GM12878 (cell line): ENCODE results near the gene CCDC81. TPM values are rescaled to one million over a fixed set of nuclear protein-coding genes. Genes with fewer than 3 reads are reported as not detected.

Experiments
- ATAC-seq: fragments of 200-7000 bp; cut with Tn5 transposase; 3 replicates; pipeline ENCODE4 v1.9.1; 2020; ENCODE audit warnings: mild to moderate bottlenecking, moderate library complexity
- BruUV-seq: library from RNA; stranded (reverse); fragments of 400-500 nt; replicated peaks from 2 replicates; lab custom pipeline; 2021; lab: Mats Ljungman, UMichigan
- CTCF ChIA-PET: fragments of 300-600 bp; sonication (Branson Sonifier 250); formaldehyde crosslinking; extraction: SDS; loops from one replicate; lab custom pipeline; 2021; ENCODE audit warnings: inconsistent platforms; lab: Yijun Ruan, JAX
- POLR2A ChIA-PET: fragments of 350-600 bp; formaldehyde crosslinking; extraction: SDS; loops from one replicate; lab custom pipeline; 2021; ENCODE audit warnings: inconsistent platforms; lab: Charles Lee
- RAD21 ChIA-PET: fragments of 300-600 bp; sonication (Branson Sonifier 250); formaldehyde crosslinking; loops from one replicate; lab custom pipeline; 2023; ENCODE audit warnings: antibody characterized with exemption; ENCODE audit not compliant: unreplicated experiment; lab: Charles Lee
- SMC1A ChIA-PET: fragments of 300-600 bp; sonication (Branson Sonifier 250); formaldehyde crosslinking; loops from one replicate; lab custom pipeline; 2023; ENCODE audit not compliant: unreplicated experiment, uncharacterized antibody; lab: Charles Lee
- DNase-seq: peaks from one replicate; pipeline ENCODE4 v3.0.0-alpha.2; 2011; ENCODE audit warnings: low read depth, low spot score
- FAIRE-seq: peaks from 3 replicates; lab custom pipeline; 2011; peaks lifted over from hg19 to GRCh38; lab: Jason Lieb, UNC
- H2AFZ ChIP-seq: 2 replicates; pipeline ENCODE4 v1.6.0; 2011; ENCODE audit warnings: low read depth, low read length, control low read depth; ENCODE audit not compliant: control insufficient read depth
- H3K27ac ChIP-seq: 2 replicates; pipeline ENCODE4 v1.5.1; 2011; ENCODE audit warnings: control low read depth; ENCODE audit not compliant: control insufficient read depth, insufficient read depth
- H3K27me3 ChIP-seq, 2 experiments: replicated peaks in 1 of 2; 2 replicates each; pipeline versions ENCODE4 v1.6.0 to v1.6.1; 2011; ENCODE audit warnings: low read length in 1 of 2; ENCODE audit not compliant: control insufficient read depth in 2 of 2, insufficient read depth in 2 of 2
- H3K36me3 ChIP-seq, 2 experiments: 2 replicates each; pipeline ENCODE4 v1.5.1; 2011; ENCODE audit warnings: low read length in 1 of 2; ENCODE audit not compliant: control insufficient read depth in 2 of 2, insufficient read depth in 2 of 2
- H3K4me1 ChIP-seq: 2 replicates; pipeline ENCODE4 v1.6.1; 2011; ENCODE audit warnings: mild to moderate bottlenecking, low read length, moderate library complexity, mixed read lengths; ENCODE audit not compliant: control insufficient read depth, insufficient read depth
- H3K4me2 ChIP-seq: 2 replicates; pipeline ENCODE4 v1.6.0; 2011; ENCODE audit warnings: control low read depth; ENCODE audit not compliant: control insufficient read depth, insufficient read depth
- H3K4me3 ChIP-seq: fragments of 200-600 bp; sonication (generic); 2 replicates; pipeline ENCODE4 v1.5.1; 2016
- H3K79me2 ChIP-seq: 2 replicates; pipeline ENCODE4 v1.6.0; 2011; ENCODE audit warnings: low read length; ENCODE audit not compliant: control insufficient read depth, insufficient read depth
- H3K9ac ChIP-seq: 2 replicates; pipeline ENCODE4 v1.8.0; 2011; ENCODE audit warnings: low read length, control low read depth, mixed read lengths; ENCODE audit not compliant: control insufficient read depth, insufficient read depth
- H3K9me3 ChIP-seq: replicated peaks from 3 replicates; pipeline ENCODE4 v1.5.1; 2011; ENCODE audit warnings: mild to moderate bottlenecking, low read length; ENCODE audit not compliant: control insufficient read depth, insufficient read depth
- H4K20me1 ChIP-seq: 2 replicates; pipeline ENCODE4 v1.6.0; 2011; ENCODE audit not compliant: control insufficient read depth, insufficient read depth
- CBX5 ChIP-seq: sonication (generic); IDR thresholded peaks from 2 replicates; pipeline ENCODE4 v1.6.1; 2016; ENCODE audit warnings: low read depth, moderate library complexity, mild to moderate bottlenecking, inconsistent platforms
- CHD4 ChIP-seq: fragments of 200-600 bp; sonication (generic); IDR thresholded peaks from 2 replicates; pipeline ENCODE4 v1.6.1; 2016; ENCODE audit warnings: mild to moderate bottlenecking
- EZH2 ChIP-seq: IDR thresholded peaks from 2 replicates; pipeline ENCODE4 v1.6.1; 2012; ENCODE audit warnings: low read depth, mild to moderate bottlenecking, control low read depth, inconsistent platforms, low read length, borderline replicate concordance; ENCODE audit not compliant: control insufficient read depth
- IRF4 ChIP-seq: IDR thresholded peaks from 2 replicates; pipeline ENCODE4 v1.6.1; 2011; ENCODE audit warnings: low read depth, low read length
- MTA2 ChIP-seq: fragments of 450-650 bp; IDR thresholded peaks from 2 replicates; pipeline ENCODE4 v1.6.1; 2016; ENCODE audit warnings: low read depth, mild to moderate bottlenecking, moderate library complexity
- MYC ChIP-seq: IDR thresholded peaks from 2 replicates; pipeline ENCODE4 v1.6.1; 2011; ENCODE audit warnings: mild to moderate bottlenecking, low read length, moderate library complexity, inconsistent platforms; ENCODE audit not compliant: insufficient read depth, insufficient replicate concordance, insufficient read length, severe bottlenecking
- NFIC ChIP-seq: IDR thresholded peaks from 2 replicates; pipeline ENCODE4 v1.6.1; 2012; ENCODE audit warnings: low read depth, mild to moderate bottlenecking, inconsistent platforms, low read length, moderate library complexity
- NFYA ChIP-seq: IDR thresholded peaks from 2 replicates; pipeline ENCODE4 v1.6.1; 2011; ENCODE audit warnings: low read depth, mild to moderate bottlenecking, low read length, improper control_type of control experiment, borderline replicate concordance
- NR2C2 ChIP-seq: IDR thresholded peaks from 2 replicates; pipeline ENCODE4 v1.6.1; 2011; ENCODE audit warnings: borderline replicate concordance, low read depth; ENCODE audit not compliant: control insufficient read depth, insufficient read length
- RAD51 ChIP-seq: fragments of 450-650 bp; IDR thresholded peaks from 2 replicates; pipeline ENCODE4 v1.6.1; 2016; ENCODE audit warnings: moderate library complexity, mild to moderate bottlenecking, inconsistent platforms
- RCOR1 ChIP-seq: conservative IDR thresholded peaks from 2 replicates; pipeline ENCODE4 v1.6.1; 2012; ENCODE audit warnings: low read depth, low read length, improper control_type of control experiment
- REST ChIP-seq: IDR thresholded peaks from 2 replicates; pipeline ENCODE4 v1.6.1; 2012; ENCODE audit warnings: mild to moderate bottlenecking, low read depth, low read length
- SPI1 ChIP-seq: IDR thresholded peaks from 2 replicates; pipeline ENCODE4 v1.6.1; 2011; ENCODE audit warnings: low read depth, mild to moderate bottlenecking, low read length, moderate library complexity, borderline replicate concordance; ENCODE audit not compliant: insufficient read depth
- TARDBP ChIP-seq: IDR thresholded peaks from 2 replicates; pipeline ENCODE4 v1.6.1; 2016; ENCODE audit warnings: borderline replicate concordance
- TCF12 ChIP-seq: IDR thresholded peaks from 2 replicates; pipeline ENCODE4 v1.6.1; 2011; ENCODE audit warnings: low read depth, mild to moderate bottlenecking, low read length
- TCF3 ChIP-seq: IDR thresholded peaks from 2 replicates; pipeline ENCODE4 v1.6.1; 2012; ENCODE audit warnings: low read depth, mild to moderate bottlenecking, low read length, borderline replicate concordance; ENCODE audit not compliant: insufficient read depth
- WRNIP1 ChIP-seq: IDR thresholded peaks from 2 replicates; pipeline ENCODE4 v1.6.1; 2011; ENCODE audit warnings: low read depth, low read length, improper control_type of control experiment, borderline replicate concordance
- YBX1 ChIP-seq: fragments of 450-650 bp; IDR thresholded peaks from 2 replicates; pipeline ENCODE4 v1.6.1; 2016; ENCODE audit warnings: antibody characterized with exemption
- ZNF207 ChIP-seq: fragments of 450-650 bp; IDR thresholded peaks from 2 replicates; pipeline ENCODE4 v1.6.1; 2014; ENCODE audit warnings: antibody characterized with exemption, mild to moderate bottlenecking, borderline replicate concordance
- ZNF622 ChIP-seq: fragments of 450-650 bp; IDR thresholded peaks from 2 replicates; pipeline ENCODE4 v1.6.1; 2017; ENCODE audit warnings: mild to moderate bottlenecking, inconsistent platforms
- WGBS: methylation state at CpG from one replicate; pipeline ENCODE4 v1.1.6; 2016; ENCODE audit warnings: low lambda C conversion rate; ENCODE audit not compliant: insufficient replicate concordance, insufficient coverage; ENCODE audit errors: missing lambda C conversion rate; 5-methylcytosine and 5-hydroxymethylcytosine counted together
- in situ Hi-C: fragments of 300-500 bp; cut with MboI; formaldehyde crosslinking; loops from 9 replicates; pipeline ENCODE4 v1.14.3; 2018; ENCODE audit warnings: mixed read lengths
- intact Hi-C: fragments of 100-400 bp; cut with micrococcal nuclease; formaldehyde crosslinking; loops from one replicate; pipeline ENCODE4 v1.14.2; 2022; ENCODE audit not compliant: unreplicated experiment
- polyA plus RNA-seq, 11 experiments: library from polyadenylated mRNA; depleted of rRNA in 4 of 11; unstranded in 6 of 11; stranded (reverse) in 5 of 11; fragments of >200 nt; fragmentation: Nextera tagmentation in 4 of 11; fragmentation: Illumina TruSeq in 1 of 11; extraction: Ambion mirVana in 4 of 11; extraction: Trizol in 1 of 11; gene quantifications; 1 replicate in 1 of 11; 2 replicates in 10 of 11; pipeline versions ENCODE4 v1.2.1 to v1.2.3, GENCODE V29; 2011 to 2016; ENCODE audit warnings: inconsistent platforms in 2 of 11, missing spikeins in 2 of 11, low read depth in 1 of 11
- total RNA-seq, 4 experiments: library from RNA; depleted of rRNA in 3 of 4; stranded (reverse); fragments of >200 nt in 3 of 4; fragmentation: Illumina TruSeq in 1 of 4; extraction: Trizol in 1 of 4; gene quantifications; 2 replicates each; pipeline versions ENCODE4 v1.2.1 to v1.2.3, GENCODE V29; 2013 to 2021
- TF ChIP-seq, protein P1 (sequence below): IDR thresholded peaks from 2 replicates; pipeline ENCODE4 v1.6.1; 2012; ENCODE audit warnings: low read depth, low read length, improper control_type of control experiment
- TF ChIP-seq, protein P2 (sequence below): IDR thresholded peaks from 2 replicates; pipeline ENCODE4 v1.6.1; 2012; ENCODE audit warnings: low read depth, low read length, improper control_type of control experiment

CCDC81 gene
- total and polyA plus RNA-seq, 10 of the 15 experiments (the other 5 are each of a cell fraction or from before 2014, with no cell fraction given), result 0.06 to 0.53 (median 0.22) TPM

GRCh38 chr11:86388198-86388597 lies 13.5 kb downstream of the CCDC81 start (continued):
- no peak for TF ChIP-seq MTA2
- TF ChIP-seq EZH2, result no peak
- TF ChIP-seq MYC, result no peak
- no peak for TF ChIP-seq NFIC
- no peak for TF ChIP-seq YBX1
- no peak for TF ChIP-seq CHD4
- no peak for TF ChIP-seq IRF4
- no peak for TF ChIP-seq RAD51
- TF ChIP-seq NR2C2, result no peak
- no peak for TF ChIP-seq CBX5

DNA sequence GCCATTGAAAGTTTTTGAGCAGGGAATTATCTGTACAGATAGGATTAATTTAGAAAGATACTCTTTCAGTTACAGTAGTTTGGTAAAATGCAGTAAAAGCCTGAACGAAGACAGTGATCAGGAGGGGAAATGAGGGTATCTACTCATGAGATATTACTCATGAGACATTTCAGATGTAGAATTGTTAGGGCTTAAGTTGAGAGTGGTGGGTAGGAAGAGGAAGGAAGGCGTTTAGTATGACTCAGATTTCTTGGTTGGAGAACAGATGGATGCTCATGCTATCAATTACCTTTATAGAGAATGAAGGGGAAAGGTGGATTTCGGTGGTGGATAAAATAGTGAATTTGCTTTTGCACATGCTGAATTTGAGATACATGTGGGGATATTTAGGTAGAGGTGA lies 15.8 kb downstream of the CCDC81 start:
- H4K20me1 ChIP-seq, result no peaks in the 10 kb centered on the region
- DNase-seq (no peak), ATAC-seq (no peak), FAIRE-seq (no peak)
- intact Hi-C loops (no loop called here), in situ Hi-C loops (no loop called here)
- no peak overlapping the region for H3K4me2 ChIP-seq
- H3K9me3 ChIP-seq, result no peaks in the 10 kb centered on the region
- H3K27ac ChIP-seq, result no peak overlapping the region
- no peak overlapping the region for H3K9ac ChIP-seq
- H3K4me3 ChIP-seq, result no peak overlapping the region
- H3K36me3 ChIP-seq, result no peaks in the 10 kb centered on the region
- no peak overlapping the region for H2AFZ ChIP-seq
- WGBS, result 11% methylated on average over 3 of the region's 3 CpGs
- CTCF ChIA-PET, result no interaction called here
- H3K27me3 ChIP-seq, result no peaks in the 10 kb centered on the region
- H3K4me1 ChIP-seq, result no peaks in the 10 kb centered on the region
- no TSS peak for BruUV-seq
- POLR2A ChIA-PET, result no interaction called here
- no peaks in the 10 kb centered on the region for H3K79me2 ChIP-seq
- RAD21 ChIA-PET, result no interaction called here
- SMC1A ChIA-PET, result no interaction called here
- TF ChIP-seq TARDBP (no peak), REST (no peak), NFYA (no peak), ZNF622 (no peak), TCF12 (no peak), WRNIP1 (no peak), ZNF207 (no peak), TCF3 (no peak), SPI1 (no peak), RCOR1 (no peak)
- TF ChIP-seq, protein P1, sequence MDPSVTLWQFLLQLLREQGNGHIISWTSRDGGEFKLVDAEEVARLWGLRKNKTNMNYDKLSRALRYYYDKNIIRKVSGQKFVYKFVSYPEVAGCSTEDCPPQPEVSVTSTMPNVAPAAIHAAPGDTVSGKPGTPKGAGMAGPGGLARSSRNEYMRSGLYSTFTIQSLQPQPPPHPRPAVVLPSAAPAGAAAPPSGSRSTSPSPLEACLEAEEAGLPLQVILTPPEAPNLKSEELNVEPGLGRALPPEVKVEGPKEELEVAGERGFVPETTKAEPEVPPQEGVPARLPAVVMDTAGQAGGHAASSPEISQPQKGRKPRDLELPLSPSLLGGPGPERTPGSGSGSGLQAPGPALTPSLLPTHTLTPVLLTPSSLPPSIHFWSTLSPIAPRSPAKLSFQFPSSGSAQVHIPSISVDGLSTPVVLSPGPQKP, result no peak
- TF ChIP-seq, protein P2, sequence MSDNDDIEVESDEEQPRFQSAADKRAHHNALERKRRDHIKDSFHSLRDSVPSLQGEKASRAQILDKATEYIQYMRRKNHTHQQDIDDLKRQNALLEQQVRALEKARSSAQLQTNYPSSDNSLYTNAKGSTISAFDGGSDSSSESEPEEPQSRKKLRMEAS, result no peak
